Measurements from ENCODE around the gene EML1.

Gene EML1

GRCh38 chr14:99780690-99781089 lies 12.5 kb upstream of the EML1 start:
- no peak for DNase-seq

DNA sequence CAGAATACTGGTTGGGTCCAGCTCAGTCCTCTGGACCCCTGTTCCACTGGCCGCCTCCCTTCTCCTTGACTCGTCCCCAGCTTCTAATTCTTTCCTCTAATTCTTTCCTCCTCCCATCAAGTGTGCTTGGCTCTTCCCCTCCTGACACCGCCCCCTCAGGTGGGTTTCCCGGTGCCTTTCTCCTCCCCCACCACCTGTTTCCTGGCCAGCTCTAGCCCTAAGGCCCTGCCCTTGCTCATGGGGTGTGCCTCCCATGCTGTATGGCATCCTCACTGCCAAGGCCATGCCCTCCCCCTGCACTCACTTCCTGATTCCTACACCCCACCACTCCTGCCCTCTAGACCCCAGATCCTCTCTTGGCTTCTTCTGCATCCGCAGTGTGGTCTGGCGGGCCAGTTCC lies 12.1 kb upstream of the EML1 start:
- no peak for DNase-seq

DNA sequence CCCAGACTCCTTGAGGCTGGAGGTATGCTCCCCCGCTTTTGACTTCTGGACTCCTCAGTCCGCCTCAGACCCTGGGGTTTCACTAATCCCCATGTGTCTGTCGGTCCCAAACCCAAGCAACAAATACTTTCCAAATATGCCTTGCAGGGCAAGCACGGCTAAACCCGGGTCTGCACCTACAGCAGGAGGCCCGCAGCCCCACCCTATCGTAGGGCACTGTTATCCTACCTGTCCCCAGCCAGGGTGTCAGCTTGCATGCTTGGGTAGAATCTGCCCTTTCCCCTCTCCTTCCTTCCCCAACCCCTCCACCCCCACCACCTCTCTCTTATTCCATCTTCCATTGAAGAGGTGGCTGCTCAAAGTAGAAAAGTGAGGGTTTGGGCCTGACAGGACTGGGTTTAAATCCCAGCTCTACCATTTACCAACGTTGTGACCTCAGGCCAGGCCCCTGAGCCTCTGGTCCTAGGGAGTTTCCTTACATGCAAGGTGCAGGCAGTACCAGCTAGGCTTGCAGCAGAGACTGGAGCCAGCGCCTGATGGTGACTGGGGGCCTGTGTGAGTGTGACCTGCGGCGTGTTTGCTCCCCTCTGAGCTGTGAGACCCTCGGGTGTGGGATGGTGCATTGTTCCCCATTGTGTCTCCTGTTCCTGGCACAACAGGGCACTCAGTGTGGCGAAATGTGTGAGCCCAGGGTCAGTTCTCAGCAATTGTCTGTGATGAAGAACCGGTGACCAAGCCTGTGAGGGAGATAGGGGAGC lies 11.2 kb upstream of the EML1 start:
- DNase-seq, result no peak

DNA sequence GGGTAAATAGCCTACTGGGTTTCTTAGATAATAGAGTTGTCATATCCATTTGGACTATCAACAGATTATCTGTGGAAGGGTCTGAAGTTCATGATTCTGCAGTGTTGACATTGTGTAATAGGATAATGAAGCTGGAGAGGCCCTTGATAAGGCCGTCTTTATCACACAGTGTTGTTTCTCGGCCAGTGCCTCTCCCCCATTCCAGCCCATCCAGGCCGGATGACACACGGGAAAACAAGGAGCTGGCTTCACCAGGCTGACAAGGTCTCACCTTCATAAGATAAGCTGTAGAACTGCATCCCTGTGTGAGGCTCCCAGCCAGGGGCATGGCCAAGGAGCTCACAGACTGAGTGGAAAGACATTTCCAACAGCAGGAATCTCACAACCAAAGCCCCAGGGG lies 8.7 kb upstream of the EML1 start:
- DNase-seq, result no peak

DNA sequence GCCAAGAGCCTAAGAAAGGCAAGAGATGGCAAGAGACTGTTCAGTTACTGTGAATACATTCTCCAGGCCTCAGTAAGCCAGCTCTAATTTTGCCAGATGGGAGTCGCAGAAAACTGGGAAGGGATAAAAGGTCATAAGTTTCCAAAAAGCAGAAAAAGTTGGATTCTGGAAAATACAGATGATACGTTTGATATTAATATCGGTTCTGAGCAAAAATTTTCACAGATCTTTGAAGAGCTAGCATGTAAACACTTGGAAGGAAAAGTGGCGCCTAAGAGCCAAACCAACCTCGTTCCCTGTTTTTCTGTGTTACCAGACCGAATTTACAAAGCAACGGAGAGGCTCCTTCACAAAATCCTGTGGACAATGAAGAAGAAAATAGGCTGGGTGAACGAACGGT lies 7.8 kb upstream of the EML1 start:
- no peak for DNase-seq

DNA sequence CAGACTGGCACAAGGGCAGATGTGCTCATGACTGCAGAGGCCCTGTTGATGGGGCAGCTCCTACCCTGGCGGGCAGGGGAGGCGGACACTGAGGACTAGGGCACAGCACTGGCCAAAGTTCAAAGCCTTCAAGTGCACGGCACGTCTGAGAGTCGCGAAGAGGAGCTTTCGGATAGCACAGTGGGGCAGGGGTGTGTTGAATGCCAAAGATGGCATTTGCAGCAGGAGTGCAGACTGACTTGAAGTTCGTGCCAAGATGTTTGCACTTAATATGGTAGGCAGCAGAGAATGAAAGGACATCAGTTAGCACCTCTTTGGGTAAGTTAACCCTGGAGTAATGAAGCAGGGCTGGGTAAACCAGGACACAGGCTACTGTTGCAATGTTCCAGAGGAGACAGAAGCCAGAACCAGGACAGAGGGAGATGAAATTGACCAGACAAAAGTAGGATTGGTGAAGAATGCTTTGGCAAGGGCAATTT lies 6.7 kb upstream of the EML1 start:
- no peak for DNase-seq

DNA sequence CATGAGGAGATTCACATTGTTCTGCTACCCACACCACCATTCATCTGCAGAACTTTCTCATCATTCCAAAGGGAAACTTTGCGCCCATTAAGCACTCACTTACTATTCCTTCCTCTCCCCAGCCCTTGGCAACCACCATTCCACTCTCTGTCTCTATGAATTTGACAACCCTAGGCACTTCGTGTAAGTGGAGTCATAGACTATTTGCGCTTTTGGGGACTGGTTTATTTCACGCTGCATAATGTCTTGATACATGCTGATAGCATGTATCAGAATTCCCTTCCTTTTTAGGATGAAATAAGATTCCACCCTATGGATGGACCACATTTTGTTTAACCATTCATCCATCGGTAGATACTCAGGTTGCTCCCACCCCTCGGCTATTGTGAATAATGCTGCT lies 4.5 kb upstream of the EML1 start:
- no peak for DNase-seq

DNA sequence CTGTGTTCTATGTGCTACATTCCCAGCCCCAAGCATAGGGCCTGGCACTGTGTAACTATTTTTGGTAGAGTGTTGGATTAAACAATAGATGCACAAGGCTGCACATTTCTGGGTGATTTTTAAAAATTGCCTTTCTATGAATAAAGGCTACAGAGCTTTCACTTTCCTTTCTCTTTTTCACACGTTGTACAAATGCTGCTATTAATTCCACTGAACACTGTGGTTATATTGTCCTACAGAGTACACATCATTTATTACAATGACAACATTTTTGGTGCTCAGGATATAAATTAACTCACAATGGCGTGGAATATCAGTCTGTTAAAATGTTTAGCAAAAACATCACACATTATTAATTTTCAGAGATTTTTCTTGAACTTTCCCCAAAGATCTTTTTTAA lies 3.6 kb upstream of the EML1 start:
- no peak for DNase-seq

DNA sequence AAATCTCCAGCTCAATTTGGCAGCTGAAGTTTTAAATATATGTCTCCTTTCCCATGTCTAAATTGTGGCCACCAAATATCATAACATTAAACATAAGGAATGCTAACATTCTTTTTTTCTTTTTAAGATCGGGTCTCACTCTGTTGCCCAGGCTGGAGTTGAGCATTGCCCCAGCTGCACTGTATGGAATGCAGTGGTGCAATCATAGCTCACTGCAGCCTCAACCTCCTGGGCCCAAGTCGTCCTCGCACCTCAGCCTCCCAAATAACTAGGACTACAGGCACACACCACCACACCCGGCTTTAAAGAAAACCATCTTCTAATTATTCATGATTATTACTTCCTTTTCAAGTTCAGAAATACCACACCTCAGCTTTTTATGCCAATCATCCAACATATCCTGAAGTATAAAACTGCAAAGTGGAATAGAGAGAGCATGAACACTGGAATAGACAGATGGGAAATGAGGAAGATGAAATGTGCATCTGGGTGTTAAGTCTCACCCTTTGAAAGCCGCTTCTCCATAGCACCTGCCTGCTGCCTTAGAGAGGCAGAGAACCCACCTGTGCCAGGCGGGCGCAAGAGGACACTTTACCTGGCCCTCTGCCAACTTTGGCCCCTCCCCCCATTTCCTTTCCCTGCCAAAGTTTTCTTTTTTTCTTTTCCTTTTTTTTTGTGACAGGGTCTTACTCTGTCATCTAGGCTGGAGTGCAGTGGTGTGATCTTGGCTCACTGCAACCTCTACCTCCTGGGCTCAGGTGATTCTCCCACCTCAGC lies 2.8 kb upstream of the EML1 start:
- DNase-seq, result no peak

DNA sequence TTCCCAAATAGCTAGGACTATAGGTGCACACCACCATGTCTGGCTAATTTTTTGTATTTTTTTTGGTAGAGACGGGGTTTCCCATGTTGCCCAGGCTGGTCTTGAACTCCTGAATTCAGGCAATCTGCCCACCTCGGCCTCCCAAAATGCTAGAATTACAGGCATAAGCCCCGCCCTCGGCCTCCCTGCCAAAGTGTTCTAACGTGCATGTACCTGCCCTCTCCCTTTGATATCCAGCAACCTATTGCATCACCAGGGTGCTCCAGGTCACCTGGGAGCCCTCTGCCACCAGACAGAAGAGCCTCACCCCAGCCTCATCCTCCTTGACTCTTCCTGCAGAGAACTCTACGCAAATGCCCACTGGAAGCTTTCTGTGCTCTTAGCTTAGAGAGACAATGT lies 2.2 kb upstream of the EML1 start:
- DNase-seq, result no peak

DNA sequence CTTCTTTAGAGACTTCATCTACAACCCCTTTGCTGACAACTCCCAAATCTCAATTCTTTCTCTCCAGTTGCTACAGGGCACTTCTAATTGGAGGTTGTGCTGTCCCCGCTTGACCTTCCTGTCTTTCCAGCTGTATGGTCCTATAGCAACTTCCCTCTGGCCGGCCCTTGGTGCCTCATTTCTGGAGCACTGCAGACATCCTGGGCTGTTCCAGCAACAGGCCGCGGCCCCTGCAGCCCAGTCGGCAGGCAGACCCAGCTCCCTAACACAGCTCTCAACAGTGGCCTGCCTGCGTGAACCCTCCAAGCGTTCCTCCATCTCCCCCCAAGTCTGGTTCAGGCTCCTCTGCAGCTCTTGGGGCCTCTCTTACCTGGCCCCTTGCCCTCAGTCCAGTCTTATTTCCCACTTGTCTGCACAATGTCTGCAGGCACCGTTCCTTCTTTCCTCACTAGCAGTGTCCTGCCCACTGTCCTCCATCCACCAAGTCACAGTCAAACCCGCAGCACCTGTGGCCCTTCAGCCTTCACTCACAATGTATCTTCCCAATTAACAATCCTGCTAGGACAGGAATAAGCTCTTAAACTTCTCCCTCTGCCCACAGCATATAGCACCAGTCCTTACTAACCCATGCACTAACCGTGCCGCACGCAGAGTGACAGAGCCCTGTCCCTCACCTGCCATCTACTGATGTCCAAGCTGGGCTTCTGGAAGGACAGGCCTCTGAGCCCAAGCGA lies 1.6 kb upstream of the EML1 start:
- no peak for DNase-seq

GRCh38 chr14:99792210-99792535 lies 1.0 kb upstream of the EML1 start:
- no peak for DNase-seq

DNA sequence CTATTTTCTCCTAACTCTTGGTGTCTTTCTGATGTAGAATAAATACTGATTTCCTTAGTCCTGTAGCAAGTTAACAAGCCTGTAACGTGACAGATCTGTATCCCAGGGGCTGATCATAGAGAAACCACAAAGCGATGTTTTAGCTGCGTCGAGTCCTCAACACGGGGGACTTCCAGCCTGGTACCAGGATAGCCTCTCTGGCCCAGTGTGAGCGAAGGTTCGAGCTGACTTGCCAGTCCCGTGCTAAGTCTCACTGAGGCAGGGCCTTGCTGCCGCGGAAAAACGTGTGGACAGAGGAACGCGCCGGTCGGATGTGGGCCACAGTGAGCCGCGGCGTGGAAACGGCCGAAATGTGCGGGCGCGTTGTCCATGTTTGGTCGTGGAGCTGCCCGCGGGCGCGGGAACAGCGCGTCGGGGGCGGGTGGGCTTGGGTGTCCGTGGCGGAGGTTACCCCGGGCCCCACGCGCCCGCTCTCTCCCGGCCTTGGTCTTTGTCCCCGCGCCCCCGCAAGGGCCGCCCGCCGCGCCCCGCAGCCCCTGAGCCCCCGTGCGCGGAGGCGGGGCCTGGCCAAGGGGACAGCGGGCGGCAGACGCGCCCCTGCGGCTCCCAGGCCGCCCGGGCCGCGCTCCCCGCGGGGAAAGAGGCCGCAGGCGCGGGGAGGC lies 531 bp upstream of the EML1 start:
- DNase-seq, result peak; percentile 32

DNA sequence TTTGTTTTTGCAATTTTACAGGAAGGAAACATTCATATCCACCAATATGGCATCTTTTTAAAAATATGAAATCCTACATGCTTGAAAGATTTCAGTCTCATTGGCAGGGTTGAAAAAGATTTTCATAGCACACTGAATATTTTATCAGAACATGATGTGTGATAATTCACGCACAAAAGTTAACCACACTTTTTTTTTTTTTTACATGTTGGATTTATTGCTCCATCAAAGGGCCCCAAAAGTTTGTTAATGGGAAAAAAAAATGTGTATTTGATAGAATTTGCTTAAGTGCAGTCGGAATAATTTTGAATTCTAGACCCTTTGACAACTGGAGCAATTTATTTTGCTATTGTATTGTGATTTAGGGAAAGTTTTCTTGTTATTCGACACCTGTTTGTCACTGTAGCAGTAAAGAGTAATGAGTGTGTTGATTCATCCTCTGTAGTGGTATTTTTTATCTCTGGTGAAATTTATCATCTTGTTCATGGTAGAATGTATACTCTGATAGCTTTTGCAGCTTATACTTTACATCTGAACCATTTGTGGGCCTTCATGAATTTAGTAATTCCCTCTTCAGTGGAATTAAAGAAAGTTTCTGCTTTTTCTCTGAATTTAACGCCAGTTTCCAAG lies 1.1 kb downstream of the EML1 start:
- no peak for DNase-seq

DNA sequence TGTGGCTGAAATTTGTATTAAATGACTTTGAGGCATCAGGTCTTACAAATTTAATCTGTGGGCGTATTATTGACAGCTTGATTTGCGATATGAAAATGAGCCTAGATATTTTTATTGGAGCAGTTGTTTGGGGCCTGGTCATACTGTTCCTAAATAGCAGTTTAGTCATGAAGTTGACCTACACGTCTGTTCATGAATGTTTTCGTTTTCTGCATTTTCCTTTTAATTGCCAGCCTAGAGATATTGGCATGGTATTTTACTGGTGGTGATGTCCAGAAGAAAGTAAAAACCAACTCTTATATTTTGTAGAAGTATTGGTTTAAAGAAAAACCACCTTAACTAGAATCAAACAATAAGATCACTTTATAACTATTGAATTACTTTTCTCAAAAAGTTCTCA lies 1.8 kb downstream of the EML1 start:
- DNase-seq, result no peak

- no peak for DNase-seq
Observed at GRCh38 chr14:99797231-99797630, 4.0 kb downstream of the EML1 start.

DNA sequence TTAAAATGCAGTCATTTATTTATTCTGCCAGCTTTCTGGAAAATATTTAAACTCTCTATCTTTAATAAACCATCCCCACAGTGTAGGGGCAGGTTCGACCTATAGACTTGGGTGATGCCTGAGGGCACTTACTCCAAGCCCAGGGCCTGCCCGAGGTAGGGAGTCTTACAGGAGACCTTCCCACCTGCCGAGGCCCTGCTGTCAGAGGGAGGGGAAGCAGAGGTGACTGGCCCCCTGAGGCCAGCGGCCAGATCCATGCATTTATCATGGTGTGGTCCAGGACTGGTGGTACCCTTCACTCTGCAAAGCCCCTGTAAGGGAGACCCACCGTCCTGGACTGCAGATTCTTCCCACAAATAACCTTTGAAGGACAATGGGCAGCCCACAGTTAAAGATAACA lies 7.6 kb downstream of the EML1 start:
- no peak for DNase-seq

- DNase-seq, result no peak
Observed at GRCh38 chr14:99802301-99803105, 9.3 kb downstream of the EML1 start.

DNA sequence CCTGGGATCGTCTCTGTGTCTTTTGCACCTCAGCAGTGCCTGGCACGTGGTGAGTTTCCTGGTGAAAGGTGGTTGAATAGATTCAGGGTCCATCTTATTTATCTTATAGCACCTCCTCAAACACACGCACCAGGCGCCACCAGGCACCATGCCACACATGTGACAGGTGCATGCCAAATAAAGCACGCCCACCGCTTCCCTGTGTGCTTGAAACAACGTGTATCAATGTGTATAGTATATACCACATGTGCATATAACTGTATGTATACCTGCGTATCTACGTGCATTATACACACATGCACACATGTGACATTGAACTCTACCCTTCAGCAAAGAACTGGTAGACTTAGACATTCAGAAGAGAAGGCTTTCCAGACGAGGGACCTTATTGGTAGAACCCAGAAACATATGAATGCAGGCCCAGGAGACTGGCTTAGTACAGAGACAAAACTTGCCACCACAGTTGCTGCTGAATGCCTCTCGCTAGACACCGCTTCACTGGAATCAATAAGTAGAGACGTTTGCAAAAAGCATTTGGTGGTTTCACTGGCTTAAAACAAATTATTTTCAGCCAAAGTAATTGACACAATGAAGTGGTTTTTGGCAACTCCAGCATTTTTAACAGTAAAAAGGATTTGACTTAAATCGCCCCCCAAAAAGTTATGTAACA lies 10.0 kb downstream of the EML1 start:
- DNase-seq, result no peak

DNA sequence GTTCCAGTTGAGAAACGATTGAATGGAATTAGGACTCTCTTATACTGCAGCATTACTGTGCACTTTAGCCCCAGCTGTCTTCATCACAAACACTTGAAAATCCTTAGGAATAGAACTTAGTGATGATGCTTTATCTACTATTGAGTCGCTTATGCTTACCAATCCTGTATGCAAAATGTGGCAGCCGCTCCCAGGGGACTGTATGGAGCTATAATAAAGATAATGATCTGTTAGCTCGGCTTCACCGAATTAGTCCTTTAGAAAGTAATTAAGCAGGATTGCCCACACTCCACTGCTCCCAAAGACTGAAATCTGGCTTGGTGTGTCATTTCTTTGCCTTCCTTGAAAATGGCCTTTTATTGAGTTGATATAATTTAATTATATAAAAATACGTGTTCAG lies 10.6 kb downstream of the EML1 start:
- DNase-seq, result no peak

DNA sequence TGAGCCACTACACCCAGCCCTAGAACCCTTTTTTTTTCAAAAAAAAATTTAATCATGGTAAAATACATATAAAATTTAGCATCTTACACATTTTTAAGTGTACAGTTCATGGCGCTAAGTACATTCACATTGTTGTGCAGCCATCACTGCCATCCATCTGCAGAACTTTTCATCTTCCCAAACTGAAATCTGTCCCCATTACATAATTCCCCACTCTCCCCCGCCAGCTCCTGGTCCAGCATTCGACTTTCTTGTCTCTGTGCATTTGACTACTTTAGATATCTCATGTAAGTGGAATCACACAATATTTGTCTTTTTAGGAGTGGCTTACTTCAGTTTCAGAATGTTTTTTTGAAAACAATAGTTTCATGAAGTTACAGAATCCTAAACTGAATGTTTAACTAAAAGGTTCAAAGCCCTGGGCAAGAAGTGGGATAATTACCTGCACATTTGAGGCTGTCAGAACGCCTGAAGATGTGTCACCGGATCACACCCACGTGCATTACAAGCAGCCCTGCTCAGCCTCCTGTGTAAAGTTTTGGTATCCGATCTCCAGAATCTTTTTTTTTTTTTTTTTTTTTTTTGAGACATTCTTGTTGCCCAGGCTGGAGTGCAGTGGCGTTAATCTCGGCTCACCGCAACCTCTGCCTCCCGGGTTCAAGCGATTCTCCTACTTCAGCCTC lies 12.7 kb downstream of the EML1 start:
- no peak for DNase-seq

All from activated T-cell treated with anti-CD3 and anti-CD28 coated beads, Interleukin-2, amount 50 U/mL, for 1 hour (primary cell).